ENCODE results near the gene KCNJ6. TPM values are rescaled to one million over a fixed set of nuclear protein-coding genes. Genes with fewer than 3 reads are reported as not detected.
A peak's percentile ranks its signal among the peaks of the same experiment; 100 is the strongest.

Gene KCNJ6
- total and polyA plus RNA-seq, 2 of the 8 experiments (the other 6 are each of a cell fraction or from before 2014, with no cell fraction given), result 0.51 to 1.2 TPM

DNA sequence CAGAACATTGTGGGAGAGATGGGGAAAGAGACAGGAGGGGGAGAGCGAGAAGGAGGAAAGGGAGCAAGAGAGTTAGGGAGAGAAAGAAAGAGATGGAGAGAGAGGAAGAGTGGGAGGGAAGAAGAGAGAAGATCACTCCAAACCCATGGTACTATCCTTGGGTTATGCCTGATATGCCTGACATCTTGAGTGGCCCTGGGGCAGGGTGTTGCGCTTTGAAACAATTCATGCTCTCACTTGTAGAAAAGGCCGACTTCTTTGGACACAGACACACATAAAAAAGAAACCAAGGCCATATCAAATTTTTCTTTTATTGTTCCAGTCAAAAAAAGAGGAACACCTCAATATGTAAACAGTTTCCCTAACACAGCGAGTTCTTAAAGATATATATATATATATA lies 309.2 kb downstream of the KCNJ6 start:
- H2AFZ ChIP-seq (ENCODE audit: low read length), result no peak overlapping the region
- ChIA-PET CTCF (ENCODE audit: partially characterized antibody) (interaction anchor here (0.9 to 1.5 kb wide), 2 partner anchors 16 to 19 kb away, joined by 4 read pairs; no protein-coding TSS in a partner anchor), POLR2A (ENCODE audit: partially characterized antibody) (interaction anchor here (0.7 to 1.4 kb wide), 3 partner anchors 12 to 21 kb away, joined by 3 to 4 read pairs (median 4); no protein-coding TSS in a partner anchor)
- 0 out of 2 replicates have a peak overlapping the region, but pooled peaks have one; percentile 36 for H2BK5ac ChIP-seq (ENCODE audit: low read depth, low read length)
- no peak overlapping the region for H3K4me2 ChIP-seq (ENCODE audit: insufficient read depth in 1 of 2, low read depth in 2 of 2, low read length in 2 of 2)
- H2AK5ac ChIP-seq (ENCODE audit: low read depth, low read length), result no peak overlapping the region; the same call in 1 of the 2 replicates
- H3K36me3 ChIP-seq (ENCODE audit: control insufficient read depth in 2 of 4, insufficient read depth in 4 of 4, low read length in 3 of 4), result no peaks in the 10 kb centered on the region
- no peaks in the 10 kb centered on the region for H3K27me3 ChIP-seq (replicated peaks in 1 of 4; ENCODE audit: control insufficient read depth in 3 of 4, extremely low read depth in 1 of 4, insufficient read depth in 3 of 4, low read length in 3 of 4)
- no peak overlapping the region for H3K18ac ChIP-seq (ENCODE audit: extremely low read depth, low read length)
- H3K4me3 ChIP-seq (ENCODE audit: extremely low read depth in 1 of 4, insufficient read depth in 2 of 4, low read depth in 3 of 4, low read length in 4 of 4), result no peak overlapping the region
- no peaks in the 10 kb centered on the region; a peak in 1 of 4 replicates for H3K9me3 ChIP-seq (ENCODE audit: insufficient read depth in 2 of 2, low read depth in 1 of 2, low read length in 1 of 2)
- no peaks in the 10 kb centered on the region for H4K20me1 ChIP-seq (replicated peaks in 1 of 2; ENCODE audit: control insufficient read depth in 1 of 2, insufficient read depth in 2 of 2, low read length in 2 of 2)
- H3K14ac ChIP-seq (ENCODE audit: insufficient read length), result no peak overlapping the region
- no peaks in the 10 kb centered on the region for H3K79me2 ChIP-seq (ENCODE audit: control insufficient read depth in 1 of 2, insufficient read depth in 2 of 2, low read length in 2 of 2)
- H2BK120ac ChIP-seq (replicated peaks; ENCODE audit: low read depth, low read length), result no peak overlapping the region
- FAIRE-seq, result no peak
- no peak overlapping the region for H3K9ac ChIP-seq (replicated peaks in 1 of 4; ENCODE audit: extremely low read depth in 1 of 4, low read depth in 3 of 4, low read length in 3 of 4)
- no peak overlapping the region for H3K23ac ChIP-seq (ENCODE audit: insufficient read length)
- no peak overlapping the region for H3K56ac ChIP-seq (replicated peaks; ENCODE audit: insufficient read length, low read depth, low read length)
- H4K91ac ChIP-seq (replicated peaks; ENCODE audit: insufficient read length, low read length), result peak overlapping the region; percentile 44
- H3K4me1 ChIP-seq (replicated peaks in 1 of 4; ENCODE audit: control insufficient read depth in 3 of 4, insufficient read depth in 4 of 4, low read length in 3 of 4), result no peaks in the 10 kb centered on the region
- H4K8ac ChIP-seq (ENCODE audit: extremely low read depth, insufficient read depth, low read length), result no peak overlapping the region
- no peak overlapping the region for H4K5ac ChIP-seq (ENCODE audit: insufficient read length, low read depth, low read length)
- no peak for DNase-seq (ENCODE audit: low read depth in 1 of 2, low spot score in 2 of 2)
- 20 to 80% methylated on average over 1 to 4 of the region's 4 CpGs for WGBS, 2 experiments (ENCODE audit: extremely low coverage in 1 of 2, insufficient coverage in 1 of 2, insufficient read length in 1 of 2, insufficient replicate concordance in 2 of 2, low coverage in 1 of 2, low lambda C conversion rate in 2 of 2, missing lambda C conversion rate in 1 of 2)
- no peaks in the 10 kb centered on the region for H3K79me1 ChIP-seq (ENCODE audit: low read depth, low read length)
- no peak for TF ChIP-seq JUN (IDR thresholded peaks at IDR 0.05; ENCODE audit: low read depth, low read length)
- no peak overlapping the region for H3K27ac ChIP-seq (ENCODE audit: low read depth, low read length)
- no peak overlapping the region for H2BK15ac ChIP-seq (ENCODE audit: low read length)
- H2BK20ac ChIP-seq (ENCODE audit: low read length), result no peak overlapping the region; the same call in 1 of the 2 replicates
- H3K4ac ChIP-seq (replicated peaks; ENCODE audit: insufficient read length, low read depth, low read length), result no peak overlapping the region
- H3K23me2 ChIP-seq (ENCODE audit: low read depth, low read length), result peaks cover 10% of the 10 kb centered on the region; the same call in 1 of the 2 replicates
- peak overlapping the region; percentile 51; the same call in 1 of the 2 replicates for H2BK12ac ChIP-seq (ENCODE audit: low read depth, low read length)
